Prostate gland (tissue), 2 donors: Measurements from ENCODE around the gene IRF2. TPM values are rescaled to one million over a fixed set of nuclear protein-coding genes. Genes with fewer than 3 reads are reported as not detected.
"Not testable (repeated sequence)": the region's sequence is repeated elsewhere in the genome, so short reads cannot be mapped to it uniquely, and the experiment has no call there.

Experiments used
- DNase-seq: peaks from one replicate; pipeline ENCODE4 v3.0.0-alpha.2; 2019; ENCODE audit warnings: low spot score
- H3K27ac ChIP-seq, 2 donors: fragments of 200-600 bp; sonication (generic); 2 replicates each; pipeline ENCODE4 v1.5.1; 2017 to 2019
- H3K27me3 ChIP-seq: fragments of 200-600 bp; sonication (generic); replicated peaks from 2 replicates; pipeline ENCODE4 v1.5.1; 2019; ENCODE audit not compliant: insufficient read depth
- H3K36me3 ChIP-seq, 2 donors: fragments of 200-600 bp; sonication (generic); 1 replicate in 1 of 2; 2 replicates in 1 of 2; pipeline versions ENCODE4 v1.5.1 to v1.8.1; 2017 to 2019
- H3K4me1 ChIP-seq: fragments of 200-600 bp; sonication (generic); replicated peaks from 2 replicates; pipeline ENCODE4 v1.5.1; 2019
- H3K4me3 ChIP-seq, 2 donors: fragments of 200-600 bp; sonication (generic); 2 replicates each; pipeline ENCODE4 v1.5.1; 2017 to 2019
- H3K9me3 ChIP-seq: fragments of 200-600 bp; sonication (generic); 2 replicates; pipeline ENCODE4 v1.5.1; 2017
- CTCF ChIP-seq, 4 experiments: fragments of 200-600 bp in 2 of 4; fragments of 450-650 bp in 2 of 4; sonication (generic) in 2 of 4; IDR thresholded peaks; 1 replicate in 3 of 4; 2 replicates in 1 of 4; pipeline ENCODE4 v1.5.1; 2016 to 2019; ENCODE audit warnings: antibody characterized with exemption in 4 of 4, mild to moderate bottlenecking in 2 of 4, moderate library complexity in 2 of 4
- POLR2A ChIP-seq: fragments of 450-650 bp; IDR thresholded peaks from one replicate; pipeline ENCODE4 v1.6.1; 2016; ENCODE audit warnings: antibody characterized with exemption, mild to moderate bottlenecking
- POLR2AphosphoS5 ChIP-seq: sonication (generic); formaldehyde crosslinking; IDR thresholded peaks from one replicate; pipeline ENCODE4 v1.6.1; 2017; ENCODE audit warnings: antibody characterized with exemption
- WGBS: methylation state at CpG from one replicate; pipeline ENCODE4 v1.1.5; 2018; 5-methylcytosine and 5-hydroxymethylcytosine counted together
- intact Hi-C: fragments of 100-400 bp; cut with DNase I; formaldehyde crosslinking; loops from one replicate; pipeline ENCODE4 v1.14.2; 2022
- total RNA-seq, 2 donors: library from RNA; depleted of rRNA; stranded (reverse); fragments of >200 nt; gene quantifications; one replicate each; pipeline ENCODE4 v1.1.0, GENCODE V29; 2016

The IRF2 gene
- total RNA-seq, 2 donors from 2014 or later = 40.7 to 49.9 TPM

- no peaks in the 10 kb centered on the region for H3K36me3 ChIP-seq
- TF ChIP-seq POLR2A (no peak), POLR2AphosphoS5 (no peak), CTCF (IDR thresholded peaks at IDR 0.05) (no peak)
- peaks cover 8% of the 10 kb centered on the region for H3K4me1 ChIP-seq
- DNase-seq = no peak
- 86% methylated on average over 8 of the region's 8 CpGs for WGBS
- no peaks in the 10 kb centered on the region for H3K27me3 ChIP-seq
- no peak overlapping the region for H3K27ac ChIP-seq
- no peaks in the 10 kb centered on the region for H3K9me3 ChIP-seq
- no peak overlapping the region for H3K4me3 ChIP-seq
- intact Hi-C loops = no loop called here
Observed at GRCh38 chr4:184344899-184345572, 129.3 kb downstream of the IRF2 start.

GRCh38 chr4:184344435-184344834 lies 129.9 kb downstream of the IRF2 start:
- no peaks in the 10 kb centered on the region for H3K36me3 ChIP-seq
- 81% methylated on average over 4 of the region's 4 CpGs for WGBS
- no peak overlapping the region for H3K27ac ChIP-seq
- no peaks in the 10 kb centered on the region for H3K9me3 ChIP-seq
- no peak for DNase-seq
- no peaks in the 10 kb centered on the region for H3K27me3 ChIP-seq
- TF ChIP-seq CTCF (IDR thresholded peaks at IDR 0.05) = no peak
- TF ChIP-seq POLR2A = no peak
- no peak for TF ChIP-seq POLR2AphosphoS5
- intact Hi-C loops = no loop called here
- no peak overlapping the region for H3K4me3 ChIP-seq
- H3K4me1 ChIP-seq = peaks cover 8% of the 10 kb centered on the region

- intact Hi-C loops = no loop called here
- WGBS = 5% methylated on average over 19 of the region's 19 CpGs
- TF ChIP-seq CTCF (IDR thresholded peaks at IDR 0.05) = no peak
- peak; percentile 77 for TF ChIP-seq POLR2AphosphoS5
- peak; percentile 55 for TF ChIP-seq POLR2A
- peak overlapping the region; percentile 38 to 48 for H3K4me3 ChIP-seq
- H3K4me1 ChIP-seq = peaks cover 8% of the 10 kb centered on the region
- H3K27me3 ChIP-seq = no peaks in the 10 kb centered on the region
- H3K27ac ChIP-seq = peak overlapping the region; percentile 77 to 78
- peak; percentile 71 for DNase-seq
- no peaks in the 10 kb centered on the region for H3K9me3 ChIP-seq
- H3K36me3 ChIP-seq = no peaks in the 10 kb centered on the region
Observed at GRCh38 chr4:184343502-184344177, 130.7 kb downstream of the IRF2 start.

GRCh38 chr4:184342857-184343237 lies 131.5 kb downstream of the IRF2 start:
- H3K9me3 ChIP-seq, H3K4me1 ChIP-seq, DNase-seq, intact Hi-C loops, H3K27me3 ChIP-seq, H3K36me3 ChIP-seq, H3K4me3 ChIP-seq: not testable (repeated sequence)
- H3K27ac ChIP-seq = peak overlapping the region in 1 of 2 donors; percentile 77
- 78% methylated on average over 1 of the region's 1 CpG for WGBS

- Histone ChIP-seq H3K27ac (no peak overlapping the region), H3K27me3 (no peaks in the 10 kb centered on the region), H3K4me1 (no peaks in the 10 kb centered on the region), H3K4me3 (no peak overlapping the region), H3K36me3 (no peaks in the 10 kb centered on the region), H3K9me3 (no peaks in the 10 kb centered on the region)
- no peak for TF ChIP-seq POLR2A
- TF ChIP-seq POLR2AphosphoS5 = no peak
- no peak for TF ChIP-seq CTCF (IDR thresholded peaks at IDR 0.05)
- intact Hi-C loops = no loop called here
- DNase-seq = no peak
- 87% methylated on average over 6 of the region's 6 CpGs for WGBS
Observed at GRCh38 chr4:184342167-184342856, 132.0 kb downstream of the IRF2 start.

- H3K27me3 ChIP-seq, H3K27ac ChIP-seq, H3K36me3 ChIP-seq, intact Hi-C loops, DNase-seq, H3K9me3 ChIP-seq, H3K4me3 ChIP-seq, H3K4me1 ChIP-seq: not testable (repeated sequence)
- 98% methylated on average over 5 of the region's 5 CpGs for WGBS
Observed at GRCh38 chr4:184339398-184340193, 134.8 kb downstream of the IRF2 start.
